Measurements from ENCODE around the gene RFTN1.

GRCh38 chr3:16319723-16320122 is 193.8 kb downstream of the RFTN1 start:
- TF ChIP-seq CTCF (IDR thresholded peaks at IDR 0.05) (no peak), POLR2A (IDR thresholded peaks at IDR 0.05) (no peak)

Data from lower leg skin (tissue), 3 donors.